K562 (cell line): ENCODE data around the gene TOR1B. TPM values are rescaled to one million over a fixed set of nuclear protein-coding genes. Genes with fewer than 3 reads are reported as not detected.

Experiments used
- ARID1B ChIP-seq: fragments of 450-650 bp; IDR thresholded peaks from 2 replicates; pipeline ENCODE4 v1.6.1; 2016; ENCODE audit warnings: antibody characterized with exemption, mild to moderate bottlenecking, inconsistent platforms
- CAMTA2 ChIP-seq: fragments of 250-450 bp; sonication (Bioruptor Pico); conservative IDR thresholded peaks from 2 replicates; pipeline ENCODE4 v1.5.1; 2022
- CEBPG ChIP-seq, 3 experiments: fragments of 200-800 bp in 1 of 3; sonication (Bioruptor generic) in 1 of 3; sonication (generic) in 1 of 3; formaldehyde crosslinking in 1 of 3; IDR thresholded peaks in 2 of 3; conservative IDR thresholded peaks in 1 of 3; 2 replicates each; pipeline versions ENCODE4 v1.6.1 to v1.8.0; 2016 to 2022; ENCODE audit warnings: missing compliant biosample characterization in 2 of 3, missing genetic modification characterization in 2 of 3, mild to moderate bottlenecking in 1 of 3, missing genetic modification reagents in 1 of 3
- CHD4 ChIP-seq: fragments of 200-600 bp; sonication (generic); IDR thresholded peaks from 3 replicates; pipeline ENCODE4 v1.6.1; 2012; ENCODE audit warnings: low read depth, mild to moderate bottlenecking, mixed read lengths, low read length, inconsistent platforms; ENCODE audit not compliant: insufficient read depth, insufficient replicate concordance, poor library complexity, severe bottlenecking
- KLF13 ChIP-seq: fragments of 450-650 bp; IDR thresholded peaks from 2 replicates; pipeline ENCODE4 v1.6.1; 2016; ENCODE audit warnings: missing genetic modification characterization, low read depth, mild to moderate bottlenecking, missing compliant biosample characterization, moderate library complexity, borderline replicate concordance
- PURB ChIP-seq: sonication (generic); formaldehyde crosslinking; IDR thresholded peaks from 2 replicates; pipeline ENCODE4 v1.9.0; 2021; ENCODE audit warnings: low read depth, mild to moderate bottlenecking, missing genetic modification reagents
- SMAD2 ChIP-seq: fragments of 150-350 bp; IDR thresholded peaks from 2 replicates; pipeline ENCODE4 v1.6.1; 2014; ENCODE audit warnings: low read depth, mild to moderate bottlenecking, low read length
- SMC3 ChIP-seq: conservative IDR thresholded peaks from 2 replicates; pipeline ENCODE4 v1.6.1; 2011; ENCODE audit warnings: low read depth, low read length, improper control_type of control experiment; ENCODE audit not compliant: insufficient read depth
- XRCC5 ChIP-seq: fragments of 200-400 bp; formaldehyde crosslinking; IDR thresholded peaks from 2 replicates; pipeline ENCODE4 v1.6.1; 2017; ENCODE audit warnings: low read depth, mild to moderate bottlenecking, low read length
- ZBTB1 ChIP-seq: sonication (generic); formaldehyde crosslinking; IDR thresholded peaks from 2 replicates; pipeline ENCODE4 v1.8.1; 2023; ENCODE audit warnings: missing genetic modification reagents, low read depth, mild to moderate bottlenecking, borderline replicate concordance
- ZC3H4 ChIP-seq: sonication (generic); formaldehyde crosslinking; IDR thresholded peaks from 2 replicates; pipeline ENCODE4 v1.9.0; 2021; ENCODE audit warnings: missing genetic modification reagents, borderline replicate concordance
- ZNF311 ChIP-seq: fragments of 250-450 bp; sonication (Bioruptor Pico); IDR thresholded peaks from 2 replicates; pipeline ENCODE4 v1.4.0; 2020; ENCODE audit warnings: mild to moderate bottlenecking, moderate library complexity
- ZNF507 ChIP-seq: conservative IDR thresholded peaks from 2 replicates; pipeline ENCODE4 v1.6.1; 2017; ENCODE audit warnings: missing genetic modification characterization, missing compliant biosample characterization
- ZNF551 ChIP-seq: fragments of 250-450 bp; sonication (Bioruptor Pico); IDR thresholded peaks from 2 replicates; pipeline ENCODE4 v1.5.0; 2021; ENCODE audit warnings: mild to moderate bottlenecking, moderate library complexity
- polyA plus RNA-seq, 8 experiments: library from polyadenylated mRNA; depleted of rRNA in 4 of 8; stranded (reverse) in 5 of 8; unstranded in 3 of 8; fragments of >200 nt; fragmentation: Nextera tagmentation in 2 of 8; fragmentation: Illumina TruSeq in 1 of 8; extraction: Ambion mirVana in 2 of 8; extraction: Trizol in 1 of 8; gene quantifications; 2 replicates each; pipeline versions ENCODE4 v1.2.1 to v1.2.3, GENCODE V29; 2011 to 2014; ENCODE audit warnings: inconsistent platforms in 1 of 8, missing spikeins in 1 of 8
- total RNA-seq, 7 experiments: library from RNA; depleted of rRNA in 6 of 7; stranded (reverse); fragments of >200 nt in 6 of 7; fragmentation: Illumina TruSeq in 2 of 7; extraction: Trizol in 2 of 7; gene quantifications; 2 replicates each; pipeline versions ENCODE4 v1.2.1 to v1.2.3, GENCODE V29; 2011 to 2021; ENCODE audit warnings: low replicate concordance in 1 of 7
- TF ChIP-seq, protein P1 (sequence below): sonication (generic); formaldehyde crosslinking; IDR thresholded peaks from 2 replicates; pipeline ENCODE4 v1.8.1; 2023; ENCODE audit warnings: missing genetic modification reagents, mild to moderate bottlenecking, borderline replicate concordance

The TOR1B gene
- total and polyA plus RNA-seq, 9 of the 15 experiments (the other 6 are each of a cell fraction or from before 2014, with no cell fraction given), result 4.2 to 36.5 (median 24.6) TPM

DNA sequence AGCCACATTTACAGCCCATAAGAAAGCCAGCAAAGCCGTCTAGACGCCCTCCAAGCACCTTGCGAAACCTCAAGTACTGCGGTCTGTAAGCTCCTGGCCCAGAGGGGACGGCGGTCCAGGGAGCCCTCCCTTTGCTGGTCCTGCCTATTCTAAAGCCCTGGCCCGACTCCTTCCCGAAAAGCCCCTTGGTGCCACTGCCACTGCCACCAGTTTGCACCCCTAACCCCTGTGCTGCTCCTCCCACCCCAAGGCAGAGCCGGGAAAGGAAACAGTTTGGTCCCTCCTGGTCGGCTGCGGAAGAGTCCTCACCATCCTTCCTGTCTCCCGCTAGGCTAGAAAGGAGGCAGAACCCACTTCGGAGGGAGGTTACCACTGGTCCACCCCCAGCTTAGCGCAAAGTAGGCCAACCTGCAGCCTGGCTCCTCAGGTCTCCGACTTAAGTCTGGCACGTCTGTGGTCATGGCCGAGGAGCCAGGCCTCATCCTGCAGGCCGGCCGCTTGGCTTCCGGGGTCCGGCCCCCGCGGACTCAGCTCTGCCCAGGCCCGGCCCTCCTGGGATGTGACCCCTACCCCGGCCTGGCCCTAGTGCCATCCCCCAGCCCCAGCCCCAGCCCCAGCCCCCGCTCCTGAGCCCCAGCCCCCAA, 20.0 kb downstream of the TOR1B start (continued):
- TF ChIP-seq, protein P1, sequence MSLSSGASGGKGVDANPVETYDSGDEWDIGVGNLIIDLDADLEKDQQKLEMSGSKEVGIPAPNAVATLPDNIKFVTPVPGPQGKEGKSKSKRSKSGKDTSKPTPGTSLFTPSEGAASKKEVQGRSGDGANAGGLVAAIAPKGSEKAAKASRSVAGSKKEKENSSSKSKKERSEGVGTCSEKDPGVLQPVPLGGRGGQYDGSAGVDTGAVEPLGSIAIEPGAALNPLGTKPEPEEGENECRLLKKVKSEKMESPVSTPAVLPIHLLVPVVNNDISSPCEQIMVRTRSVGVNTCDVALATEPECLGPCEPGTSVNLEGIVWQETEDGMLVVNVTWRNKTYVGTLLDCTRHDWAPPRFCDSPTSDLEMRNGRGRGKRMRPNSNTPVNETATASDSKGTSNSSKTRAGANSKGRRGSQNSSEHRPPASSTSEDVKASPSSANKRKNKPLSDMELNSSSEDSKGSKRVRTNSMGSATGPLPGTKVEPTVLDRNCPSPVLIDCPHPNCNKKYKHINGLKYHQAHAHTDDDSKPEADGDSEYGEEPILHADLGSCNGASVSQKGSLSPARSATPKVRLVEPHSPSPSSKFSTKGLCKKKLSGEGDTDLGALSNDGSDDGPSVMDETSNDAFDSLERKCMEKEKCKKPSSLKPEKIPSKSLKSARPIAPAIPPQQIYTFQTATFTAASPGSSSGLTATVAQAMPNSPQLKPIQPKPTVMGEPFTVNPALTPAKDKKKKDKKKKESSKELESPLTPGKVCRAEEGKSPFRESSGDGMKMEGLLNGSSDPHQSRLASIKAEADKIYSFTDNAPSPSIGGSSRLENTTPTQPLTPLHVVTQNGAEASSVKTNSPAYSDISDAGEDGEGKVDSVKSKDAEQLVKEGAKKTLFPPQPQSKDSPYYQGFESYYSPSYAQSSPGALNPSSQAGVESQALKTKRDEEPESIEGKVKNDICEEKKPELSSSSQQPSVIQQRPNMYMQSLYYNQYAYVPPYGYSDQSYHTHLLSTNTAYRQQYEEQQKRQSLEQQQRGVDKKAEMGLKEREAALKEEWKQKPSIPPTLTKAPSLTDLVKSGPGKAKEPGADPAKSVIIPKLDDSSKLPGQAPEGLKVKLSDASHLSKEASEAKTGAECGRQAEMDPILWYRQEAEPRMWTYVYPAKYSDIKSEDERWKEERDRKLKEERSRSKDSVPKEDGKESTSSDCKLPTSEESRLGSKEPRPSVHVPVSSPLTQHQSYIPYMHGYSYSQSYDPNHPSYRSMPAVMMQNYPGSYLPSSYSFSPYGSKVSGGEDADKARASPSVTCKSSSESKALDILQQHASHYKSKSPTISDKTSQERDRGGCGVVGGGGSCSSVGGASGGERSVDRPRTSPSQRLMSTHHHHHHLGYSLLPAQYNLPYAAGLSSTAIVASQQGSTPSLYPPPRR (CRISPR knock-in tag), result no peak
- TF ChIP-seq PURB (CRISPR knock-in tag), result 0 out of 2 replicates have a peak, but pooled peaks have one; percentile 51
- no peak for TF ChIP-seq CHD4
- no peak for TF ChIP-seq SMAD2
- TF ChIP-seq ZNF311 (CRISPR knock-in tag), result no peak
- TF ChIP-seq SMC3, result no peak
- TF ChIP-seq XRCC5, result no peak
- no peak for TF ChIP-seq ARID1B
- TF ChIP-seq CEBPG (CRISPR knock-in tag; IDR thresholded peaks at IDR 0.05), result peak; percentile 53; the same call in 1 of the 2 replicates
- TF ChIP-seq CEBPG (tag; conservative IDR thresholded peaks at IDR 0.05 in 1 of 2, IDR thresholded peaks at IDR 0.05 in 1 of 2), result no peak; a peak in 1 of 4 replicates
- no peak for TF ChIP-seq CAMTA2
- no peak for TF ChIP-seq ZNF551 (CRISPR knock-in tag)
- no peak for TF ChIP-seq KLF13 (tag)
- no peak for TF ChIP-seq ZNF507 (tag)
- no peak for TF ChIP-seq ZC3H4
- TF ChIP-seq ZBTB1, result no peak
